Measurements from ENCODE around the gene WNK1. TPM values are rescaled to one million over a fixed set of nuclear protein-coding genes. Genes with fewer than 3 reads are reported as not detected.

The WNK1 gene
- total and polyA plus RNA-seq, 12 donors = 43.5 to 408 (median 304) TPM

- no peak for ATAC-seq
- H3K4me1 ChIP-seq = no peaks in the 10 kb centered on the region
- DNase-seq = no peak
- no peaks in the 10 kb centered on the region for H3K9me3 ChIP-seq
- no peak overlapping the region for H3K4me3 ChIP-seq
- H3K36me3 ChIP-seq = peaks cover 4 to 100% (median 85%) of the 10 kb centered on the region in 9 donors
- no peak for TF ChIP-seq CTCF (IDR thresholded peaks at IDR 0.05)
- H3K27ac ChIP-seq = no peak overlapping the region
- intact Hi-C loops (cut with DNase I) = no loop called here
- H3K27me3 ChIP-seq = no peaks in the 10 kb centered on the region
Measured at GRCh38 chr12:894226-894625, 141.8 kb downstream of the WNK1 start.

- H3K9me3 ChIP-seq = no peaks in the 10 kb centered on the region
- ATAC-seq = peak in 1 of 8 donors; percentile 29
- H3K36me3 ChIP-seq = peaks cover 3 to 100% (median 86%) of the 10 kb centered on the region in 9 donors
- no peak for TF ChIP-seq CTCF (IDR thresholded peaks at IDR 0.05)
- no peak overlapping the region for H3K27ac ChIP-seq
- H3K4me3 ChIP-seq = no peak overlapping the region
- intact Hi-C loops (cut with DNase I) = no loop called here
- no peaks in the 10 kb centered on the region for H3K27me3 ChIP-seq
- DNase-seq = no peak
- H3K4me1 ChIP-seq = no peaks in the 10 kb centered on the region
- WGBS, 2 donors = 58 to 62% methylated on average over 4 of the region's 4 CpGs
Measured at GRCh38 chr12:896031-896430, 143.7 kb downstream of the WNK1 start.

GRCh38 chr12:897386-897785, 145.0 kb downstream of the WNK1 start:
- ATAC-seq = no peak
- no peak for DNase-seq
- 82 to 83% methylated on average over 4 of the region's 4 CpGs for WGBS, 2 donors
- no peak overlapping the region for H3K4me3 ChIP-seq
- no peak overlapping the region for H3K27ac ChIP-seq
- intact Hi-C loops (cut with DNase I) = no loop called here
- TF ChIP-seq CTCF (IDR thresholded peaks at IDR 0.05) = no peak
- no peaks in the 10 kb centered on the region for H3K9me3 ChIP-seq
- H3K4me1 ChIP-seq = no peaks in the 10 kb centered on the region
- H3K36me3 ChIP-seq = peaks cover 3 to 100% (median 89%) of the 10 kb centered on the region in 9 donors
- H3K27me3 ChIP-seq = no peaks in the 10 kb centered on the region

- 89 to 90% methylated on average over 3 of the region's 3 CpGs for WGBS, 2 donors
- no peak for ATAC-seq
- Histone ChIP-seq H3K4me3 (no peak overlapping the region), H3K27ac (no peak overlapping the region), H3K27me3 (no peaks in the 10 kb centered on the region), H3K9me3 (no peaks in the 10 kb centered on the region), H3K4me1 (peaks cover 0 to 24% (median 13%) of the 10 kb centered on the region in 9 donors), H3K36me3 (peaks cover 3 to 100% (median 74%) of the 10 kb centered on the region in 9 donors)
- no peak for DNase-seq
- no peak for TF ChIP-seq CTCF (IDR thresholded peaks at IDR 0.05)
- intact Hi-C loops (cut with DNase I) = no loop called here
Measured at GRCh38 chr12:902581-902980, 150.2 kb downstream of the WNK1 start.
